SU-DHL-6 (cell line): ENCODE results near the gene MUC5AC.

Source experiments
- H2AFZ ChIP-seq: fragments of 200-600 bp; sonication (generic); 2 replicates; pipeline ENCODE4 v1.6.1; 2014; ENCODE audit warnings: low read depth, mild to moderate bottlenecking, moderate library complexity, mixed read lengths, antibody characterized with exemption, low read length; ENCODE audit not compliant: severe bottlenecking
- H3F3A ChIP-seq: fragments of 200-600 bp; shearing (Covaris generic); 2 replicates; pipeline ENCODE4 v1.6.0; 2016; ENCODE audit warnings: antibody characterized with exemption, mild to moderate bottlenecking; ENCODE audit not compliant: insufficient read depth
- H3K27ac ChIP-seq: fragments of 200-600 bp; sonication (generic); 2 replicates; pipeline ENCODE4 v1.5.1; 2016; ENCODE audit warnings: low read depth, mild to moderate bottlenecking, low read length, moderate library complexity, mixed read lengths
- H3K27me3 ChIP-seq: fragments of 200-600 bp; sonication (generic), shearing (Covaris generic); 2 replicates; pipeline ENCODE4 v1.6.0; 2014; ENCODE audit warnings: mild to moderate bottlenecking, low read length
- H3K36me3 ChIP-seq: fragments of 200-600 bp; sonication (generic); 2 replicates; pipeline ENCODE4 v1.6.1; 2014; ENCODE audit warnings: mild to moderate bottlenecking, low read length, mixed read lengths
- H3K4me2 ChIP-seq: fragments of 300-600, 200-600 bp; shearing (Covaris generic), sonication (generic); 2 replicates; pipeline ENCODE4 v1.6.0; 2014; ENCODE audit warnings: low read length, low read depth, mild to moderate bottlenecking; ENCODE audit not compliant: poor library complexity, severe bottlenecking
- H3K4me3 ChIP-seq: fragments of 200-600 bp; sonication (generic); 2 replicates; pipeline ENCODE4 v1.5.1; 2014; ENCODE audit warnings: antibody characterized with exemption, low read length, mild to moderate bottlenecking, mixed read lengths; ENCODE audit not compliant: insufficient read depth, poor library complexity, severe bottlenecking
- H3K79me2 ChIP-seq: fragments of 200-600 bp; sonication (generic); 2 replicates; pipeline ENCODE4 v1.6.1; 2014; ENCODE audit warnings: mild to moderate bottlenecking, low read length, moderate library complexity; ENCODE audit not compliant: insufficient read depth
- H3K9ac ChIP-seq: fragments of 200-600 bp; sonication (generic); 2 replicates; pipeline ENCODE4 v1.7.0; 2014; ENCODE audit warnings: mild to moderate bottlenecking, low read length
- H3K9me2 ChIP-seq: fragments of 200-600 bp; sonication (generic); replicated peaks from 2 replicates; pipeline ENCODE4 v1.6.1; 2014; ENCODE audit warnings: low read length; ENCODE audit not compliant: insufficient read depth
- H3K9me3 ChIP-seq: fragments of 200-600 bp; sonication (generic); 2 replicates; pipeline ENCODE4 v1.6.1; 2014; ENCODE audit warnings: low read length, mixed read lengths; ENCODE audit not compliant: insufficient read depth
- H4K20me1 ChIP-seq: fragments of 200-600 bp; sonication (generic); 2 replicates; pipeline ENCODE4 v1.6.1; 2014; ENCODE audit warnings: low read depth, mild to moderate bottlenecking, antibody characterized with exemption, low read length, moderate library complexity, mixed read lengths
- EZH2phosphoT487 ChIP-seq: fragments of 200-600 bp; sonication (generic), shearing (Covaris generic); conservative IDR thresholded peaks from 2 replicates; pipeline ENCODE4 v1.6.1; 2018; ENCODE audit warnings: mild to moderate bottlenecking, antibody characterized with exemption, low read length, moderate library complexity, mixed read lengths
- TF ChIP-seq, protein P1 (sequence below): fragments of 200-600 bp; sonication (generic); IDR thresholded peaks from one replicate; pipeline ENCODE4 v1.5.1; 2017; ENCODE audit warnings: antibody characterized with exemption, mild to moderate bottlenecking, low read length, moderate library complexity; ENCODE audit not compliant: insufficient read depth, poor library complexity, severe bottlenecking

Gene MUC5AC

DNA sequence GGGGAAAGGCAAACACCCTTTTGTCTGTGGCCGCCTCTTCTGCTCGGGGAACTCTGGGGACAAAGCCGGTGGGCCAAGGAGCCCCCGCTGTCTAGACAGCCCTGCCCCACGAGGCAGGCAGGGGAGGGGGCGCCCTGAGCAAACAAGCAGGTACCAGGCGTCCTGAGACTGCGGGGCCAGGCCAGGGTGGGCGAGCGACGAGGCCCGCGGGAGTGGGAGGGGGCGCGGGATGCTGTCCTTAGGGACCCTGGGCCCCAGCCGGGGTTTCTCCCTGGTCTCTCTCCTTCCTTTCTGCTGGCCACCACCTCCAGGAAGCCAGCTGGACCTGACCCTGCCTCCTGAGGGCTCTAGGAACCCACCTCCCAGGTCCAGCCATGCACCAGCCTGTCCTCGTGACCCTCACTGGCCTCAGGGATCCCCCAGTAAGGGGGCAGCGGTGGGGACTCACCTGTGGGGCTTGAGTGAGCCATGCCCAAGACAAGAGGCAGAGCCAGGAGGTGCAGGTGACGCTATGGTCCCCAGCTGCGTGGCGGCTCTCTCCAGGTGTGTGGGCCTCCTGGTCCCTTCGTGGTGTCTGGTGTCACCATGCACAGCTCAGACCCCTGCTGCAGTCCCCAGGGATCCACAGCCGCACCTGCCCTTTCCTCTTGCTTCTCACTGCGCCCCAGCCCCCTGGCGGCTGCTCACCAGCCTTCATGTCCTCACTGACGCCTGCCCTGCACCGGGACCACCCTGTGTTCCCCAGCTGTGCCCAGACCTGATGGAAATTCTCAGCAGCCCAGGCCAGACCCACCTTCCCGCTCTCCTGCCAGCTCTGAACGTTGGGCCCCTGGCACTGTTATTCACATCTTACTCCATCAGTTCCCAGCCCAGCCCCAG lies 26.5 kb upstream of the MUC5AC start:
- no peaks in the 10 kb centered on the region for H3K9me2 ChIP-seq
- H3K4me2 ChIP-seq = no peak overlapping the region
- no peaks in the 10 kb centered on the region for H3K27me3 ChIP-seq
- no peaks in the 10 kb centered on the region for H3K36me3 ChIP-seq
- no peak overlapping the region for H3K9ac ChIP-seq
- no peak overlapping the region for H3K4me3 ChIP-seq
- no peaks in the 10 kb centered on the region for H3F3A ChIP-seq
- H3K27ac ChIP-seq = no peak overlapping the region
- no peak overlapping the region for H2AFZ ChIP-seq
- peaks cover 13% of the 10 kb centered on the region; the same call in 1 of the 2 replicates for H3K9me3 ChIP-seq
- no peaks in the 10 kb centered on the region for H4K20me1 ChIP-seq
- TF ChIP-seq EZH2phosphoT487 = no peak
- TF ChIP-seq, protein P1, sequence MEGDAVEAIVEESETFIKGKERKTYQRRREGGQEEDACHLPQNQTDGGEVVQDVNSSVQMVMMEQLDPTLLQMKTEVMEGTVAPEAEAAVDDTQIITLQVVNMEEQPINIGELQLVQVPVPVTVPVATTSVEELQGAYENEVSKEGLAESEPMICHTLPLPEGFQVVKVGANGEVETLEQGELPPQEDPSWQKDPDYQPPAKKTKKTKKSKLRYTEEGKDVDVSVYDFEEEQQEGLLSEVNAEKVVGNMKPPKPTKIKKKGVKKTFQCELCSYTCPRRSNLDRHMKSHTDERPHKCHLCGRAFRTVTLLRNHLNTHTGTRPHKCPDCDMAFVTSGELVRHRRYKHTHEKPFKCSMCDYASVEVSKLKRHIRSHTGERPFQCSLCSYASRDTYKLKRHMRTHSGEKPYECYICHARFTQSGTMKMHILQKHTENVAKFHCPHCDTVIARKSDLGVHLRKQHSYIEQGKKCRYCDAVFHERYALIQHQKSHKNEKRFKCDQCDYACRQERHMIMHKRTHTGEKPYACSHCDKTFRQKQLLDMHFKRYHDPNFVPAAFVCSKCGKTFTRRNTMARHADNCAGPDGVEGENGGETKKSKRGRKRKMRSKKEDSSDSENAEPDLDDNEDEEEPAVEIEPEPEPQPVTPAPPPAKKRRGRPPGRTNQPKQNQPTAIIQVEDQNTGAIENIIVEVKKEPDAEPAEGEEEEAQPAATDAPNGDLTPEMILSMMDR = no peak
- no peaks in the 10 kb centered on the region for H3K79me2 ChIP-seq

DNA sequence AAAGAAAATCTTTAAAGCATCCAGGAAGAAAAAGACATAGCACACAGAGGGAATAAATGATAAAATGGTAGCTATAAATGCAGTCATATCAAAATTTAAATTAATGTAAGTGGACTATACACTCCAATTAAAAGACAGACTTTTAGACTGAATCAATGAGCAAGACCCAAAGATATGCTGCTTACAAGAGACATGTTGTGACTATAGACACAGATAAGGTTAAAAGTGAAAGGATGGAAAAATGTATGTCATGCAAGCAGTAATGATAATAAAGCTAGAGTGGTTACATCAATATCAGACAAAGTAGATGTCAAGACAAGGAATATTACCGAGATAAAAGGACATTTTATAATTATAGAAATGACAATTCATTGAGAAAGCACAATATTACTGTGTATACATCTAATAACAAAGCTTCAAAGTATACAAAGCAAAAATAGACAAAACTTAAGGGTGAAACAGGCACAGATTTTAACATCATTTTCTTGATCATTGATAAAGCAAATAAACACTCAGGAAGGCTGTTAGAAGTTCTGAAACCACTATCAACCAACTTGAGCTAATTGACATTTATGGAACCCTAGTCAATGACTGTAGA lies 22.8 kb upstream of the MUC5AC start:
- Histone ChIP-seq H3K36me3 (no peaks in the 10 kb centered on the region), H4K20me1 (no peaks in the 10 kb centered on the region), H3K9me2 (no peaks in the 10 kb centered on the region), H3K27me3 (no peaks in the 10 kb centered on the region), H3K9me3 (peaks cover 13% of the 10 kb centered on the region; the same call in 1 of the 2 replicates), H3F3A (no peaks in the 10 kb centered on the region), H2AFZ (no peak overlapping the region), H3K4me2 (no peak overlapping the region), H3K9ac (no peak overlapping the region), H3K27ac (no peak overlapping the region), H3K4me3 (no peak overlapping the region), H3K79me2 (no peaks in the 10 kb centered on the region)
- TF ChIP-seq EZH2phosphoT487 = no peak
- TF ChIP-seq, protein P1 = no peak

DNA sequence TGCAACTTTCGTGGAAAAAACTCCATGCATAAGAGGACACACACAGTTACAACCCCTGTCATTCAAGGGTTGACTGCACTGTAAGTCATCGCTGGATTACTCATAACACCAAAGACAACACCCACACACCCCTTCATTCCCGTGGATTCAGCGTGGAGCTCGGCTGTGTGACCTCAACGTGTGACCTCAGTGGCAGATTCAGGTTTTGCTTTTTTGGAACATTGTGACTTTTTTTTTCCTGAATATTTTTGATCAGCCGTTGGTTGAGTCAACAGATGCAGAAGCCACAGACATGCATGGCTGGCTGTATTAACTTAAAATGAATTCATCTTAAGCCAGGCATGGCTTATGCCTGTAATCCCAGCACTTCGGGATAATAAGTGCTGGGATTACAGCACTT lies 19.7 kb upstream of the MUC5AC start:
- Histone ChIP-seq H3K4me3 (no peak overlapping the region), H3K79me2 (no peaks in the 10 kb centered on the region), H3K27me3 (no peaks in the 10 kb centered on the region), H2AFZ (no peak overlapping the region), H3K9me2 (no peaks in the 10 kb centered on the region), H3K9ac (no peak overlapping the region), H3K36me3 (no peaks in the 10 kb centered on the region), H3F3A (no peaks in the 10 kb centered on the region), H4K20me1 (no peaks in the 10 kb centered on the region), H3K27ac (no peak overlapping the region), H3K9me3 (peaks cover 21% of the 10 kb centered on the region), H3K4me2 (no peak overlapping the region)
- TF ChIP-seq, protein P1 = no peak
- no peak for TF ChIP-seq EZH2phosphoT487
